IPS DF 6.9 (cell line): ENCODE data around the gene RRAGB.
"Not testable (repeated sequence)": the region's sequence is repeated elsewhere in the genome, so short reads cannot be mapped to it uniquely, and the experiment has no call there.

Experiments
- DNase-seq: peaks from one replicate; pipeline ENCODE4 v3.0.0-alpha.2; 2013; ENCODE audit warnings: low read depth, low spot score
- H3K27ac ChIP-seq: one replicate; pipeline ENCODE4 v1.5.1; 2013; ENCODE audit warnings: low read length, control low read depth
- H3K27me3 ChIP-seq: 2 replicates; pipeline ENCODE4 v1.6.1; 2013; ENCODE audit warnings: mild to moderate bottlenecking, low read length; ENCODE audit not compliant: control insufficient read depth, insufficient read depth
- H3K36me3 ChIP-seq: 2 replicates; pipeline ENCODE4 v1.6.1; 2013; ENCODE audit warnings: low read length; ENCODE audit not compliant: control insufficient read depth, insufficient read depth
- H3K4me1 ChIP-seq: 2 replicates; pipeline ENCODE4 v1.6.1; 2013; ENCODE audit warnings: low read length; ENCODE audit not compliant: control insufficient read depth, insufficient read depth
- H3K4me3 ChIP-seq: 2 replicates; pipeline ENCODE4 v1.5.1; 2013; ENCODE audit warnings: mild to moderate bottlenecking, low read length
- H3K9me3 ChIP-seq: 2 replicates; pipeline ENCODE4 v1.6.1; 2013; ENCODE audit warnings: low read length, inconsistent platforms; ENCODE audit not compliant: control insufficient read depth, insufficient read depth
- WGBS: extraction: QIAGEN DNeasy Blood & Tissue Kit; methylation state at CpG from one replicate; pipeline ENCODE4 v1.1.7; 2013; ENCODE audit warnings: mixed read lengths, missing lambda C conversion rate; ENCODE audit not compliant: insufficient read length, insufficient coverage; 5-methylcytosine and 5-hydroxymethylcytosine counted together

RRAGB gene

GRCh38 chrX:55713631-55714030 is 3.9 kb upstream of the RRAGB start:
- H3K9me3 ChIP-seq, result no peaks in the 10 kb centered on the region
- DNase-seq, result no peak
- H3K4me1 ChIP-seq, result no peaks in the 10 kb centered on the region

GRCh38 chrX:55714161-55714560 is 3.4 kb upstream of the RRAGB start:
- Histone ChIP-seq H3K27ac (no peak overlapping the region), H3K9me3 (no peaks in the 10 kb centered on the region), H3K4me3 (no peak overlapping the region), H3K27me3 (no peaks in the 10 kb centered on the region), H3K36me3 (no peaks in the 10 kb centered on the region), H3K4me1 (no peaks in the 10 kb centered on the region)
- WGBS, result no CpG with 5 or more reads among the region's 5 CpGs
- DNase-seq, result no peak

More at GRCh38 chrX:55713631-55714030, 3.9 kb upstream of the RRAGB start:
- Histone ChIP-seq H3K36me3 (no peaks in the 10 kb centered on the region), H3K27ac (no peak overlapping the region), H3K4me3 (no peak overlapping the region), H3K27me3 (no peaks in the 10 kb centered on the region)
- WGBS, result no CpG with 5 or more reads among the region's 1 CpG

GRCh38 chrX:55715847-55716246 is 1.7 kb upstream of the RRAGB start:
- Histone ChIP-seq H3K27ac (no peak overlapping the region), H3K4me1 (no peaks in the 10 kb centered on the region), H3K9me3 (no peaks in the 10 kb centered on the region), H3K27me3 (no peaks in the 10 kb centered on the region), H3K4me3 (no peak overlapping the region), H3K36me3 (no peaks in the 10 kb centered on the region)
- WGBS, result no CpG with 5 or more reads among the region's 7 CpGs
- no peak for DNase-seq

- no CpG with 5 or more reads among the region's 3 CpGs for WGBS
- DNase-seq, result no peak
- no peaks in the 10 kb centered on the region for H3K4me1 ChIP-seq
- no peak overlapping the region for H3K4me3 ChIP-seq
- H3K27me3 ChIP-seq, result no peaks in the 10 kb centered on the region
- no peak overlapping the region for H3K27ac ChIP-seq
- no peaks in the 10 kb centered on the region for H3K36me3 ChIP-seq
- H3K9me3 ChIP-seq, result no peaks in the 10 kb centered on the region
These were observed 612 bp upstream of the RRAGB start for GRCh38 chrX:55716937-55717336.

- no CpG with 5 or more reads among the region's 2 CpGs for WGBS
- no peaks in the 10 kb centered on the region; the same call in 1 of the 2 replicates for H3K36me3 ChIP-seq
- H3K27me3 ChIP-seq, result no peaks in the 10 kb centered on the region
- H3K27ac ChIP-seq, result no peak overlapping the region
- no peaks in the 10 kb centered on the region for H3K4me1 ChIP-seq
- H3K4me3 ChIP-seq, result no peak overlapping the region
- H3K9me3 ChIP-seq, result no peaks in the 10 kb centered on the region
- DNase-seq, result no peak
These were observed 14.3 kb downstream of the RRAGB start for GRCh38 chrX:55731826-55732225.

- WGBS, result no CpG with 5 or more reads among the region's 4 CpGs
- Histone ChIP-seq H3K27me3 (no peaks in the 10 kb centered on the region), H3K9me3 (no peaks in the 10 kb centered on the region), H3K4me3 (no peak overlapping the region), H3K4me1 (no peaks in the 10 kb centered on the region), H3K36me3 (no peaks in the 10 kb centered on the region), H3K27ac (no peak overlapping the region)
- DNase-seq, result no peak
These were observed 21.4 kb downstream of the RRAGB start for GRCh38 chrX:55738969-55739368.

GRCh38 chrX:55742649-55743048 is 25.1 kb downstream of the RRAGB start:
- Histone ChIP-seq H3K4me1 (no peaks in the 10 kb centered on the region), H3K9me3 (no peaks in the 10 kb centered on the region), H3K4me3 (no peak overlapping the region), H3K27me3 (no peaks in the 10 kb centered on the region), H3K27ac (no peak overlapping the region), H3K36me3 (no peaks in the 10 kb centered on the region)
- no peak for DNase-seq
- WGBS, result no CpG with 5 or more reads among the region's 2 CpGs

GRCh38 chrX:55748463-55748862 is 30.9 kb downstream of the RRAGB start:
- H3K4me1 ChIP-seq, H3K27me3 ChIP-seq, H3K36me3 ChIP-seq, H3K27ac ChIP-seq, DNase-seq, H3K4me3 ChIP-seq, H3K9me3 ChIP-seq: not testable (repeated sequence)
- no CpG with 5 or more reads among the region's 24 CpGs for WGBS

GRCh38 chrX:55750256-55750655 is 32.7 kb downstream of the RRAGB start:
- no peak overlapping the region for H3K4me3 ChIP-seq
- H3K4me1 ChIP-seq, result no peaks in the 10 kb centered on the region
- H3K27ac ChIP-seq, result no peak overlapping the region
- no peaks in the 10 kb centered on the region; the same call in 1 of the 2 replicates for H3K36me3 ChIP-seq
- no peak for DNase-seq
- no peaks in the 10 kb centered on the region for H3K9me3 ChIP-seq
- H3K27me3 ChIP-seq, result no peaks in the 10 kb centered on the region
- WGBS, result no CpG with 5 or more reads among the region's 1 CpG

GRCh38 chrX:55754861-55755294 is 37.3 kb downstream of the RRAGB start:
- H3K4me3 ChIP-seq, result no peak overlapping the region
- WGBS, result no CpG with 5 or more reads among the region's 3 CpGs
- H3K4me1 ChIP-seq, result no peaks in the 10 kb centered on the region
- H3K27ac ChIP-seq, result no peak overlapping the region
- no peak for DNase-seq
- no peaks in the 10 kb centered on the region for H3K9me3 ChIP-seq
- no peaks in the 10 kb centered on the region; the same call in 1 of the 2 replicates for H3K36me3 ChIP-seq
- H3K27me3 ChIP-seq, result no peaks in the 10 kb centered on the region

GRCh38 chrX:55758033-55758432 is 40.5 kb downstream of the RRAGB start:
- no peak for DNase-seq
- H3K9me3 ChIP-seq, result no peaks in the 10 kb centered on the region
- no peaks in the 10 kb centered on the region; the same call in 1 of the 2 replicates for H3K36me3 ChIP-seq
- WGBS, result no CpG with 5 or more reads among the region's 4 CpGs
- H3K4me1 ChIP-seq, result no peaks in the 10 kb centered on the region
- H3K27ac ChIP-seq, result no peak overlapping the region
- no peak overlapping the region for H3K4me3 ChIP-seq
- no peaks in the 10 kb centered on the region for H3K27me3 ChIP-seq
